ENCODE results near the gene CISTR.

CISTR gene

GRCh38 chr12:53713516-53713915 lies 38.3 kb downstream of the CISTR start:
- no peak for DNase-seq

GRCh38 chr12:53712059-53712643 lies 39.6 kb downstream of the CISTR start:
- DNase-seq = no peak

- DNase-seq = no peak
These were observed 41.7 kb downstream of the CISTR start for GRCh38 chr12:53710091-53710490.

- no peak for DNase-seq
These were observed 42.1 kb downstream of the CISTR start for GRCh38 chr12:53709671-53710070.

GRCh38 chr12:53706080-53706479 lies 45.7 kb downstream of the CISTR start:
- DNase-seq = no peak

- DNase-seq = no peak
These were observed 48.0 kb downstream of the CISTR start for GRCh38 chr12:53703756-53704155.

GRCh38 chr12:53701518-53702264 lies 50.1 kb downstream of the CISTR start:
- DNase-seq = peak; percentile 77

GRCh38 chr12:53700567-53700966 lies 51.2 kb downstream of the CISTR start:
- no peak for DNase-seq

- no peak for DNase-seq
These were observed 52.1 kb downstream of the CISTR start for GRCh38 chr12:53699678-53700025.

GRCh38 chr12:53698948-53699677 lies 52.7 kb downstream of the CISTR start:
- no peak for DNase-seq

GRCh38 chr12:53696655-53697331 lies 55.0 kb downstream of the CISTR start:
- no peak for DNase-seq
